HL-60/S4 treated with phorbol 12-myristate 13-acetate at 8.2 ng/mL for 4 days and 3 days (cell line): ENCODE data around the gene ALLC.

ENCODE experiments used
- in situ Hi-C: fragments of 300-500 bp; cut with MboI; formaldehyde crosslinking; loops from 2 replicates; pipeline ENCODE4 v1.15.0; 2022; ENCODE audit warnings: low sequenced_read_pairs

Gene ALLC

GRCh38 chr2:3639015-3639630 lies 18.9 kb upstream of the ALLC start:
- in situ Hi-C loops = no loop called here

DNA sequence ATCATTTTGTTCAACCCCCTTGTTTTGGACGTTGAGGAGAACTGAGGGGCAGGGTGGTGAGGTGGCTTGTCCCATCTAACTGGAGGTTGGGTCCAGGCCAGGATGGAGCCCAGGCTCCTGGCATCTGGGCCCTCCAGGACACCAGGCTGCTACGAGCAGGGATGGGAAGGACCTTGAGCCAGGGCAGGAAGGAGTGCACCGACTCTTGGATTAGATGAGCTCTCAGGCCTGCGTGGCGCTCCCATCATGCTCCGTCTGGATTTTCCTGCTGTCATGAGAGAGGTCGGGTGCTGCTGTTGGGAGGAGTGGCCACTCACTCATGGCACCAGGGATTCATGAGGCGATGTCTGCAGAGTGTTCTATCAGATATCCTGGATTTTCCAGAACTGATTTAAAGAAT lies 18.3 kb upstream of the ALLC start:
- in situ Hi-C loops = no loop called here

DNA sequence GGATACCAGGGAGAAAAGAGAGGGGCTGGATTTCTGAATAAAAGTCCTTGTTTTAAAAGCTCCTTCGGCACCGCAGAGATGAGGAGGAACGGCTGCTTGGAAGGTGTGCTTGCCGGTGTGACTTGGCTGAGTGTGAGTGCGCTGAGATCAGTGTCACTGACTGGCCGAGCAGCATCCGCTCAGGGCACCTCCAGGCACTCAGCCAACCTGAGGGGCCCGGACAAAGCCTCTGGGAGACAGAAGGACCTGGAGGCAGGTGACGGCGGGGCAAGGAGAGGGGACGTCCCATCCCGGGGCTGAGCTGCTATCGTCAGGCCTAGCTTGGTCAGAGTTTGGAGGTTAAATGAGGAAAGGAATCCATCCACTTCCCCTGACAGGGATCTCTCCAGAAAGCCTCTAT lies 16.8 kb upstream of the ALLC start:
- in situ Hi-C loops = no loop called here

DNA sequence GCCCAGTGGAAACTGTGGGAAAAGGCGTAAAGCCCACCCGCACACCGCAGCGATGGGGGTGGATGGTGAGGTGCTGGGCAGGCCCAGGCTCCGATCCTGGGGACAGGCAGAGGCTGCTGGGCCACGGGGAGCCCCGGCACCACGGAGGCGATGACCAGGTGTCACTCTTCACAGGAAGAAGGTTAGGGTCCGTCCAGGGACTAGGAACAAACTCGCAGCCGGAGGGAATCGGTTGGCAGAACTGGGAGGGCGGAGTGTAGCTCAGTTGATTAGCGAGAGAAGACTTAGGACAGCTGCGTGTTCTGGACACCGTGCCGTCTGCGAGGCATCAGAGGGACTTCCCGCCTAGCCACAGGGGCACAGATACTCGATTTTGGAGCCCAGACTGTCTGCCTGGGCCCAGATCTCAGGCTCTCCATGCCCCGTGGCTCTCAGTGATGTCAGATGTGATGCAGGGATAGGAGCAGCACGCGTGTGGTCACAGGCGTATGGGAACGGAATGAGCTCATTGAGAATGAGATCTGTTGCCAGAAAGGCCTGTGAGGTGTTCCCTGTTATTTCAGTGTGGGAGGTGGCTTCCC lies 16.1 kb upstream of the ALLC start:
- in situ Hi-C loops = no loop called here

- in situ Hi-C loops = no loop called here
Measured at GRCh38 chr2:3642521-3643215, 15.3 kb upstream of the ALLC start.

DNA sequence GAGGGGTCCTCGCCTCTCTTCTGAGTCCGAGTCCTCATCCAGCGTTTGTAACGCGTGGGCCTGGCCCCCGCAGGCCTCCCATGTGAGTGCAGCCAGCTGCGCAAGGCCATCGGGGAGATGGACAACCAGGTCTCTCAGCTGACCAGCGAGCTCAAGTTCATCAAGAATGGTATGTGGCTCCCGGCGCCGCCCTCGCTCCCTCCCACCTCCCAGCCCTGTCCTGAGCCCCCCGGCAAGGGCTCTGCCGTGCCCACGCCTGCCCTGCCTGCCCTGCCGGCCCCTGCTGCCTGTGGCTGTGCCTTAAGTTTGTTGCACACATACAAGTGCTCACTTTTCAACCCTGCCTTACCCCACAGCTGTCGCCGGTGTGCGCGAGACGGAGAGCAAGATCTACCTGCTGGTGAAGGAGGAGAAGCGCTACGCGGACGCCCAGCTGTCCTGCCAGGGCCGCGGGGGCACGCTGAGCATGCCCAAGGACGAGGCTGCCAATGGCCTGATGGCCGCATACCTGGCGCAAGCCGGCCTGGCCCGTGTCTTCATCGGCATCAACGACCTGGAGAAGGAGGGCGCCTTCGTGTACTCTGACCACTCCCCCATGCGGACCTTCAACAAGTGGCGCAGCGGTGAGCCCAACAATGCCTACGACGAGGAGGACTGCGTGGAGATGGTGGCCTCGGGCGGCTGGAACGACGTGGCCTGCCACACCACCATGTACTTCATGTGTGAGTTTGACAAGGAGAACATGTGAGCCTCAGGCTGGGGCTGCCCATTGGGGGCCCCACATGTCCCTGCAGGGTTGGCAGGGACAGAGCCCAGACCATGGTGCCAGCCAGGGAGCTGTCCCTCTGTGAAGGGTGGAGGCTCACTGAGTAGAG lies 14.4 kb upstream of the ALLC start:
- in situ Hi-C loops = no loop called here

- in situ Hi-C loops = no loop called here
Measured at GRCh38 chr2:3644246-3644525, 13.8 kb upstream of the ALLC start.

DNA sequence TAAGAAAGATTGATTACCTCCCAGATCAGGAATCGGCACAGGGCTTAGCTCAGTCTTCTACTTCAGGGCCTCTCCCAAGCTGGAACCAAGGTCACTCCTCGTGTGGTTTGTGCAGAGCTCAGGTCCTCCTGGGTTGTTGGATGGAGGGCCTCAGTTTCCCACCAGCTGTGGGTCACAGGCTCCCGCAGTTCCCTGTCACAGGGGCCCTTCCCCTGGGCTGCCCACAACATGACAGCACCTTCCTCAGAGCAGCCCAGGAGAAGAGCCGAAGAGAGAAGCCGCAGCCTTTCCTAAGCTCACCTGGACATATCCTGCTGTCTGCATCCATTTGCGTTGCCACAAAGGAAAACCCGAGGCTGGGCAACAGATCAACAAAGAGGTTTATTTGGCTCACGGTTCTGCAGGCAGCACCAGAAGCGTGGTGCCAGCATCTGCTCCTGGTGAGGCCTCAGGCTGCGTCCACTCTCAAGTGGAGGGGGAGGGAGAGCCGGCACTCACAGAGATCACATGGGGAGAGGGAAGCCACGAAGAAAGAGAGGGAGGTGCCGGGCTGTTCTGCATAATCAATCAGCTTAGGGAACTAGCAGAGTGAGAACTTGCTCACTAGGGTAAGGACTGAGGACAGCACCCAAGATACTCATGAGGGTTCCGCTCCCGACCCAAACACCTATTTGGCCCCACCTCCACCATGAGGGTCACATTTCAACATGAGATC lies 13.0 kb upstream of the ALLC start:
- in situ Hi-C loops = no loop called here

DNA sequence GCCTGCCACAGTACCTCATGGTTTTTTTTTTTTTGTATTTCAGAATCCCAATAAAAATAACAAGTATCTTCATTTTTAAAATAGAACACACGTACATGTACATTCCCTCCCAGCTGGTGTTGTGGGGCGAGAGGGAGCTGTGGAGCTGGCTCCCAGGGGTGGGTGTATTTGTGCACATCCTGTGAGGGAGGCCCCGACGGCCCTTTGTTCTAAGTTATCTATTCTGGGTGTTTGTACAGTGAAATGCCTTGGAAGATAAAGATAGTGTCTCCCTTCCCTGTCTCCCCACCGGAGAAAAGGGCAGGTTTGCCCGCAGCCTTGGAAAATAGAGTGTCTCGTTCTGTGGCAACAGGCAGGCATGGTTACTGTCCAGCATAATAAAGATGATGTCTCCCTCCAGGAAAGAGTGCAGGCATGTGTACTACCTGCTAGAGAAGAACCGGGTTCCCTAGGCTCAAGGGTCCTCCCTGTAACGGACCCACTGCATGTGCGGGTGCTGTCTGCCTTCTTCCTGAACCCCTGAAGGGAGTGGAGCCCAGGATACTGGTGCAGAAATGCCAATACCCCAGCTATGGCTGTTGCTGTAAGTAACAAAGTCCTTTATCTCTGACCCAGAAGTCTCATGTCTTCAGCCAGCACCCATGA lies 12.1 kb upstream of the ALLC start:
- in situ Hi-C loops = no loop called here

DNA sequence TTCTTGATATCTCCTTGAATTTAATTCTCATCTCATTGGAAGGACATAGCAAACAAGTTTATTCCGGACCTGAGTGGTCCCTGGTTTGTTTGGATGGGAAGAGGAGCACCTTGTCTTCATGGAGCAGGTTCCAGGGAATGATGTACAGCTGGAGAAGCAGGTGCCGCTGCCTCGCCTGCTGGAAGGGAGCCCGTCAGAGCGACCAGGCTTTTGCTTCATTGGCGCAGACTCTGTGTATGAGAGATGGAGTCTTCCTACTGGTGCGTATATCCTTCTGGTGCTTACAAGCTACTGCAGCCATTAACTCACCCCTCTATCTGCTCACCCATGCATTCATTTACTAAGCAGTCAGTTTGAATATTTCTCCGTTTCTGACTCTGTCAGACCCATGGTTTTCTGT lies 11.6 kb upstream of the ALLC start:
- in situ Hi-C loops = no loop called here

DNA sequence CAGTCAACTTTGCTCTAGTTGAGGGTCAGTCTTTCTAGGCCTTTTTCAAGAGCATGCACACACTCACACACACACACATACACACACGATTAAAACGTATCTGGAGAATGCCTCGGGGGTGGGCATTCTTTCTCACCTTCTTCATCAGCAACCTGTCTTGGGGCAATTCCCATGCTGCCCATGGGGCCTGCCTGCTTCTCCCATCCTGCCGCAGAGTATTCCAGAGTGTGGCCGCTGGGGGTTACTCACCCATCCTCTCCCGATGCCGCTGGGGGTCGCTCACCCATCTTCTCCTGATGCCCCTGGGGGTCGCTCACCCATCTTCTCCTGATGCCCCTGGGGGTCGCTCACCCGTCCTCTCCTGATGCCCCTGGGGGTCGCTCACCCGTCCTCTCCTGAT lies 10.8 kb upstream of the ALLC start:
- in situ Hi-C loops = no loop called here

DNA sequence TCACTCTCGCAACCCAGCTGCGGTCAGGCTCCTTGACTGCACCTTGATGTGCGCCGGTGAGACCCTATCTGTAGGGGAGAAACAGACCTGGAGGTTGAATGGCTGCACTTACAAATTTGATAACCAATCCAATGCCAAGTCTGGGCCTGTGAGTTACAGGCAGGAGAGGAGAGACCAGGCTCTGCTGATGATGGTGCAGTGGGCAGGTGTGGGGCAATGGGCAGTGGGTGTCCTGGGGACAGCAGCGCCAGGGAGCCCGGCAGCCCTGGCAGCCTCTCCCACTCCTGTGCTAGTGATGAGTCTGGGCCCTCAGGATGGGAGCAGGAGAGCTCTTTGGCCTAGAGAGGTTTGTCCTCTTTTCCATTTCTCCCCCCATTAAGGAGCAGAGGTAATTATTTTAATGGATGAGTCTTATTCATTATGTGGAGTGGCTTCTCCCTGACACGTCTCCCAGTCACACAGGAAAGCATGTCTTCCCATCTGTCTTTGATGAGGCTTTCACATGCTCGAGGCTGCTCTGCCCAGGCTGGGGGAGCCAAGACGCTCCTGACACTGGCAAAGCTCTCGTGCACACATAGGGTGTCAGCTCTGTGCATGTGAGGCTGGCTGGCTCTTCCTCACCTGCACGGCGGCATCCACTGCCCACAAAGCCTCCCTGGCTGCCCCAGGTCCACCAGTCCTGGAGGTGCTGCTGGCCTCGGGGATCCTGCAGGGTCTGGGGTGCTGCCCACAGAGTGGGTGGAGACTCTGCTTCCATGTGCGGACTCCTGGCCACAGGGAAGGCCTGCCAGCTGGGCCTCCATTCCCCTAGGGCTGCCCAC lies 10.0 kb upstream of the ALLC start:
- in situ Hi-C loops = no loop called here

DNA sequence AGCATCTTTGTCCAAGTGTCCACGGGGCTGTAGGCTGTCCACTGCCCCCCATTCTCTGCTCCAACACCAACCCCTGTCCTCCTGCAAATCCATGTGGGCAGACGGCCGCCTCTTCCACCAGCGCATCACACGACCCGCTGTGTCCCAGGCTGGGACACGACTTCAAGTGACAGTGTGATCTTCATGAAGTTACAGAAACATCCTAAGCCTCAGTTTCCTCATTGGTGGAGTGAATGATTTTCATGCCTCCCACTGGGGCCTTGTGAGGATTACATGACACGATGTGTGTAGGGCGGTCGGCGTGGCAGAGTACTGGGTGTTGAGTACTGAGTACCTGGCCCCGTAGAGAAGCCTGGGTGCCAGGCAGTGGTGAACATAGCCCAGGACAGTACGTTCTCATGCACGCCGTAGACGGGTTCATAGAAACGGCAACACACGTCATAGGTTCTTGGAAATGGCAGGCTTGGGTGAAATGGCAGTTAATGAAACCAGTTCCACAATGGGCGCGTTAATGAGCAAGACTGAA lies 9.3 kb upstream of the ALLC start:
- in situ Hi-C loops = no loop called here

DNA sequence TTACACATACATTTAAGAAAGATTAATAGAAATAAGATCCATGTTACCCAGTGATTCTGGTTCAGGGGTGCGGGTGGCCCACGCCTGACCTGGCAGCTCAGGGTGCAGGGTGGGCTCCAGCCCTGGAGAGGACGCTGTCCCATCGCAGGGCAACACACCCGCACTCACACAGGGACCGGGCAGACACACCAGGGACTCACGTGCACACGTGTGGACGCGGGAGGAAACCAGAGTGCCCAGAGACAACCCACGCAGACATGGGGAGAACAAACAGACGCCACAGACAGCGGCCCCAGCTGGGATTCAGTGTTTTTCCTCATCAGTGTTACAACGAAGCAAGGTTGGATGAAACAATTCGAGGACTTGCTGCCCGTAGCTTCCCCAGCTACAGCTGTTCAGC lies 8.4 kb upstream of the ALLC start:
- in situ Hi-C loops = no loop called here

GRCh38 chr2:3650140-3650920 lies 7.7 kb upstream of the ALLC start:
- in situ Hi-C loops = no loop called here

- in situ Hi-C loops = no loop called here
Measured at GRCh38 chr2:3651691-3652648, 6.0 kb upstream of the ALLC start.

DNA sequence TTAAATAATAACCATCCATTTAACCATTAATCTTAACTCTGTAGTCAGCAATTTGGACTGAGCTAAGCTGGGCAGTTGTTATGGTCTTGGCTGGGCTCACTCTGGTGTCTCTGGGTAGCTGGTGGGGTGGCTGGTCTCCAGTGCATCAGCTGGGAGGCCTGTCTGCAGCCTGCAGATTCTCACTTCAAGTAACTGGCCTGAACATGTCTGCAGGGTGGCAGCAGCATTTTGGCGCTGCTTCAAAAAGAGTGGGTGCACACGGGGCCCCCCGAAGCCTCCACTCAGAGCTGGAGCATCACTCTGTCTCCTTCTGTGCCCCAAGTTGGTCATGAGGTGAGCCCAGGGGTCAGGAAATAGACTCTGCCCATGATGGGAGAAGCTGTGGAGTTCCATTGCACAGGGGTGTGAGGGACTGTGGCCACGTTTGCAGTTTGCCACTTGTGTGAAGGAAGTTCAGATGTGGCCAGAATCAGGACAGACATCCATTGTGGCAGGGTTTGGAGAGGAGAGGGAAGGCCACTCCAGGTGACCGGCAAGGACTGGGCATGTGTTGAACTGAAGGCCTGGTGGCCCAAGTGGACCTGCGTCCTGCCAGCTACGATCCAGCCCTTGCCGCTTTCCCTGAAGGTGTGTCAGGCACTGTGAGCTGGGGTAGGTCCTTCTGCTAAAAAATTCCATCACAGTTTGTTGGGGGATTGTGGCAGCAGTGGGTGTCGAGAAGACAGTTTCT lies 4.9 kb upstream of the ALLC start:
- in situ Hi-C loops = no loop called here
